Fibroblast of skin of right quadriceps (primary cell): Measurements from ENCODE around the gene SIRT2.
"Not testable (repeated sequence)": the region's sequence is repeated elsewhere in the genome, so short reads cannot be mapped to it uniquely, and the experiment has no call there.

Source experiments
- DNase-seq: peaks from one replicate; pipeline ENCODE4 v3.0.0-alpha.2; 2013

The SIRT2 gene

GRCh38 chr19:38892841-38893240 is 6.6 kb downstream of the SIRT2 start:
- no peak for DNase-seq

- no peak for DNase-seq
Observed at GRCh38 chr19:38891771-38892170, 7.6 kb downstream of the SIRT2 start.

- DNase-seq: no peak
Observed at GRCh38 chr19:38890686-38891085, 8.7 kb downstream of the SIRT2 start.

- DNase-seq: no peak
Observed at GRCh38 chr19:38889803-38890202, 9.6 kb downstream of the SIRT2 start.

- DNase-seq: no peak
Observed at GRCh38 chr19:38888876-38889275, 10.5 kb downstream of the SIRT2 start.

- not testable (repeated sequence) for DNase-seq
Observed at GRCh38 chr19:38884691-38885090, 14.7 kb downstream of the SIRT2 start.

- DNase-seq: no peak
Observed at GRCh38 chr19:38883286-38883685, 16.1 kb downstream of the SIRT2 start.

GRCh38 chr19:38880882-38881609 is 18.4 kb downstream of the SIRT2 start:
- no peak for DNase-seq

- no peak for DNase-seq
Observed at GRCh38 chr19:38880076-38880881, 19.1 kb downstream of the SIRT2 start.

GRCh38 chr19:38879400-38879751 is 20.0 kb downstream of the SIRT2 start:
- DNase-seq: no peak

GRCh38 chr19:38878575-38879399 is 20.6 kb downstream of the SIRT2 start:
- no peak for DNase-seq

- no peak for DNase-seq
Observed at GRCh38 chr19:38877781-38878574, 21.4 kb downstream of the SIRT2 start, which contains the start of gene RINL. Gene RINL (minus strand): TSS chr19:38878275. CDS start chr19:38876742, 1,533 bp downstream.

- no peak for DNase-seq
Observed at GRCh38 chr19:38875656-38876395, 23.6 kb downstream of the SIRT2 start.

- not testable (repeated sequence) for DNase-seq
Observed at GRCh38 chr19:38873400-38873799, 26.0 kb downstream of the SIRT2 start.

- DNase-seq: no peak
Observed at GRCh38 chr19:38870612-38871011, 28.8 kb downstream of the SIRT2 start.

GRCh38 chr19:38869836-38870607 is 29.4 kb downstream of the SIRT2 start:
- peak; percentile 63 for DNase-seq

GRCh38 chr19:38869160-38869835 is 30.1 kb downstream of the SIRT2 start:
- DNase-seq: no peak

GRCh38 chr19:38868551-38868950 is 30.9 kb downstream of the SIRT2 start:
- DNase-seq: no peak

GRCh38 chr19:38867171-38867780 is 32.1 kb downstream of the SIRT2 start:
- no peak for DNase-seq
